Stimulated activated CD8-positive, alpha-beta memory T cell treated with anti-CD3 and anti-CD28 coated beads, Interleukin-12 subunit alpha, Interleukin-12 subunit beta, amount 100 ng/mL, for 24 hours (primary cell): ENCODE data around the gene LDLRAD4.

Experiments
- DNase-seq: peaks from one replicate; pipeline ENCODE4 v3.0.0-alpha.2; 2020; ENCODE audit errors: extremely low read depth

The LDLRAD4 gene

DNA sequence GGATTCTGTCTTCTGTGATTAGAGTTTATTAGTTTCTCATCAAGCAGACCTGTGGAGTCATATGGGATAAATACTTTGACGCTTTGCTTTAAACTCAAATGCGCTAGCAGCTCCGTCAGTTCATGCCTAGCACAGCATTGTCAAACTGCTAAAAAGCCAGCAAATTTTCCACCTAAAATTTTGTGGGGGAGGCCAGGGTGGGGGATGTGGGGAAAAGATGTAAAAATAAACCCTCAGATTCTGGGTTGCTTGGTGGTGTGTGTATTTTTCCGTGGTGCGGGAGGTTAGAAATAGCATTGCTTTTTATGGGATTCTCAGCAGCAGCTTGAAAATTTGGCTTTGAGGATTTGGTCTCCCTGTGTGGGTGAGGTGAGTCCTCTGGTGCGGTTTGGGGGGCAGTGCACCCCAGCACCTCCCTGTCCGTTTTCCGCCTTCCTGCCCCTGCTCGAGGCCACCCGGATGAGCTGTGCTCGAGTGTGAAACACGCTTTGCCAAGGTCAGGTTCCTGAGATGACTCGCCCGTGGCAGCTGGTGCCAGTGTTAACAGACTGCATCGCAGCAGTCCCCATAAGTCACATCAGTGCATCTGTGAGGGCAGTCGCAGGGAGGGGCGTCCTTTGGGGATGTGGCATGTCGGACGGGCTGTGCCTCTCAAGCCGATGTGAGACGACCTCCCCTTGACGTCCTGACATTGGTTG lies 65.9 kb downstream of the LDLRAD4 start:
- DNase-seq = no peak

DNA sequence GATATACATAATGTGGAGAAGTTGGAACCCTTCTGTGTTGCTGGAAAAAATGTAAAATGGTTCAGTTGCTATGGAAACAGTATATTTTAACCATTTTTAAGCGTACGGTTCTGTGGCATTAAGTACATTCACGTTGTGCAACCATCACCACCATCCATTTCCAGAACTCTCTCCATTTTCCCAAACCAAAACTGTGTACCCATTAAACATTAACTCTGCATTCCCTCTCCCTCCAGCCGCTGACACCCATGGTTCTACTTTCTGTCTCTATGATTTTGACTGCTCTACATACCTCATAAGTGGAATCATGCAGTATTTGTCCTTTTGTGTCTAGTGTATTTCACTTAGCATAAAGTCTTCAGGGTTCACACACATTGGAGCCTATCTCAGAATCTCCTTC lies 67.3 kb downstream of the LDLRAD4 start:
- DNase-seq = no peak

DNA sequence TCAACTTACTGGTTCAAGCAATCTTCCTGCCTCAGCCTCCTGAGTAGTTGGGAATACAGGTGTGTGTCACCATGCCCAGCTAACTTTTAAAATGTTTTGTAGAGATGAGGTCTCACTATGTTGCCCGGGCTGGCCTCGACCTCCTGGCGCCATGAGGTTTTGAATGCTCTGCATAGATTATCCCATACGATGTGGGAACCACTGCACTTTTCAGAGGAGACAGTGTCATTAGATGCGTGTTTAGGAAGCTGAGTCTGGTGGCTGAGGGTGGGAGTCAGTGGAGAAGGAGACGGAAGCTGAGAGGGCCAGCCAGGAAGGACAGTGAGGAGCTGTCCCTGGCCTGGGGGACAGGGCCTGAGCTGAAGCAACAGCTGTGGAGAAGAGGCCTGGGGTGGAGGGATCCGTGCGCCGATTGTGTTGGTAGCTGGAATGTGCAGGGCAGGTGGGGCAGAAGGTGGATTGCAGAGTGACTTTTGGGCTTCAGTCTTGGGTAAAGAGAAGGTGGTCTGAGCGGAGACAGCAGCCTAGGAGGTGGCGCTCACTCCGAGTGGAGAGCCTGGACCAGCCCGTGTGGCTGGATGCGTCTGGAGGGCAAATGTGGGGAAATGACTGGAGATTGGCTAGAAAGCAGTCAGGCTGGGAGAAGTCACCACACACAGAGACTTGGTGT lies 68.0 kb downstream of the LDLRAD4 start:
- no peak for DNase-seq

DNA sequence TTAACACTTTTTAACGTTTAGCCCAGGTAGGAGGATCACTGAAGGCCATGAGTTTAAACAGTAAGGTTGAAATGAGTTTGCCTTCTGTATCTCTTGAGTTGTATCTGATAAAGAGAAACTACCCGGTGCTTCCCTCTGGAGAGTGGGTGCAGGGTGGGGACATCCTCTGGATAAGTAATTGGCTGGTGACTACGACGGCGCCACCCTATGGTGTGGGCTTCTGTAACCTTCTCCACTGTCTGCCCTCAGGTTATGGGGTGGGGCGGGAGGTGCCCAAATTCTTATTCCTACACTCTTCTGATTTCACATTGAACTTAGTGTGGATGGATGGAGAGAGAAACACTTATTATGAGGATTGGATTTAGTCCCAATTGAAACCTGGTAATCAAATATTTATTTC lies 68.8 kb downstream of the LDLRAD4 start:
- no peak for DNase-seq

DNA sequence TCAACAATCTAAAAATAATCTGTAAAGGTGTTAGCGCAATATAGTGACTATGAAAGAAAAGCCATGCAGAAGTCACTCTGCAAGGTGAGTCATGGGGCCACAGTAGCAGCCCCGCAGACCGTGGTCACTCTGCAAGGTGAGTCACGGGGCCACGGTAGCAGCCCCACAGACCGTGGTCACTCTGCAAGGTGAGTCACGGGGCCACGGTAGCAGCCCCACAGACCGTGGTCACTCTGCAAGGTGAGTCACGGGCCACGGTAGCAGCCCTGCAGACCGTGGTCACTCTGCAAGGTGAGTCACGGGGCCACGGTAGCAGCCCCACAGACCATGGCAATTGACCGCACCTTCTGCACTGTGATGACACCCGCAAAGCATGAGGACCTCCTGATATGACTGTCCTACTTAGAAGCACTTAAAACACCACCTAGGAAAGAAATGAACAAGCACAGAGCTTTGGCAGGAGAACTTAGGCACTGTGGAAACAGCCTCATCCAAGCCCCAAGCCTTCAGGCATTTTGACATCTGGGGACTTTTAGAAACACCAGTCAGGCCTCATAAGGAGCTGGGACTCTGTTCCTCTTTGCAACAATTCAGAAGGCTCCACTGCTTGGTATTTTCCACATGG lies 70.1 kb downstream of the LDLRAD4 start:
- no peak for DNase-seq

DNA sequence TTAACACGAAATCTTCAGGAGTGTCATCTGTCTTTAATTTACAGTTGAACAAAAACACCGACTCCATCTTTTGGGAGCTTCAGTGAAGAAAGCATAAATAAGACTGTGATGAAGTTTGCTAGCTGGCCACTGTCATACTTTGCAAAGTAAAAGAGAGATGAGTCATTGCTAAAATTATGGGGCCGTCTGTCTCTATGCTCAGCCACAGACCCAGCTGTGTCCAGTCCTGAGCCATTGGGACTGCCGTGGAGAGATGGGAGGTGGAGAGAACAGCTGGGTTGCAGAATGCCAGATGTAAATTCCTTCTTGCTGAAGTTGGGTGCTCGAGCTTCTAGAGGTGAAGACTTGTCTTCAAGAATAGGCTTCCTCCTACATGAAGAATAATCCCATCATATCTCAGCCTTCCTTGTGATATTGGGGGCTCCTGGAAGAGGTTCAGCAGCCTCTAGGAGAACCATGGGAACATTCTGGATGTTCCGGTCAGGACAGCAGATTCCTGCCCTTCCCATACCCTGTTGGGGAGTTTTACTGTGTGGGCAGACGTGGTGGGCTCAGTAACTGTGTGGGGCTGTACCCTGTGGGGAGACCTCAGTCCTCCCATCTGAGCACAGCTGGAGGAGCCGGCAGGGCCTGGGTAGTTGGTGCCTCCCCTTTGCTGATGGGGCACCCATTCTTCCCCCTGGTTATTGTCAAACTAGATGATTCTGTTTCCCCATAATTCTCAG lies 71.1 kb downstream of the LDLRAD4 start:
- no peak for DNase-seq

DNA sequence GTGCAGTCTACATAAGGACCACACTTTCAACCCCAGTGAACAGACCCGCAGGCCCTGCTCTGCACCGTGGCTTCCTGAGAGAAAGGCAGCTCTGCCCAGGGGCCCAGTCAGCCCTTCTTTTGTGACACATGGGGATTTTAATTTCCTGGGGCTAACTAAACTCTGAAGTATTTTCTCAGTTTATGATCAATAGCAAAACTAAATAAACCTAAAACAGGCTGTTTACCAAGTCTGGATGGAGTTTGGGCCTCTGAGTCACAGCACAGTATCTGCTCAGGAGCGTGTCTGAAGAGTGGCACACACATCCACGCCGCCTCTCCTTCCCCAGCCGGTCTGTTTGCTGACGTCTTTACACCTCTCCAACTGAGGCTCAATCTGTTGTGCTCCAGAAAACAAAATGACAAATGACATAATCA lies 72.3 kb downstream of the LDLRAD4 start:
- no peak for DNase-seq

DNA sequence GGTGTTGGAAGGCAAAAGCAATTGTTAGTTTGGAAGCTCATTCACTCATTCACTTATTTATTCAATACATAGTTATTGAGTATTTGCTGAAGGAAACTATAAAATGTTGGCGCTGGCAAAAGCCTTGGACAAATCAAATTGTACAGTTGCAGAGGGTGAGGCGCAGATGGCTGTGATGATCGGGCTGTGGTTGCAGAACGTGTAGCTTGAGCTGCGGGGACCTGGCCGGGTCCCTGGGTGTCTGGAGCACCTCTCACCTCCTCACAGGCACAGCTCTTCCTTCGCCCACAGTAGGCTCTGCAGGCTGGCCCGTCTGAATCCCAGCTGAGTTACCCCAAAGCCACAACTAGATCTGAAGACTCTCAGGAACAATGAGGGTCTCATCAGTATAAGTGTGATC lies 72.7 kb downstream of the LDLRAD4 start:
- DNase-seq = no peak

DNA sequence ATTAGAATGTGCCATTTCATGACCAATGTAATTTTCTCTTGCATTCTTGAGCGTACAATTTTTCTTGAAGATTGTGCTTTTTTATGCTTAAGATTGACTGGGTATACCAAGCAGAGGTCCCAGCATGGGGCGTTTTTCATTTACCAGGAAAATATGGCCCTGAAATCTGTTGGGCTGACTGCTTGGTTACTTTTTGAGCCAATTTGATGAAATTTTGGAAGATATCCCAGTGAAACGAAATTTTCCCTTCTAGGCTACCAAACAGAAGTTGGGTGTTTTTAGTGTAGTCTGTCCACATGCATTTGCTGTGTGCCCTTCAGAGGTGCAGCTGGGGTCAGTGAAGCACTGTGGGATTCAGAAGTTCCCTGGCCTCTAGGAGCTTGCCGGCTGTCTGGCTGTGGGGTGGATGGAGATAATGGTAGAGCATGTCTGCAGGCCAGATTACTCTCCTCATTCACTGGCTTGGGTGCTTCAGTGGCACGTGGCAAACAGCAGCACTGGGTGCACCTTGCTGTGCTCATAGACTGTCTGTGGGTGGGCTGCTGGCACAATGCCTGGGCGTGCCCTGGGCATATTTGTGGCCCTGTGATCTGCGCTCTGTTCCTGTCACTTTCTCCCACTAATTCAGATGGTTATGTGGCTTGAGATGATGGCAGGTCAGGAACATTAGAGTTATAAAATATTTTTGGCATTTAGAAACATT lies 73.3 kb downstream of the LDLRAD4 start:
- no peak for DNase-seq

DNA sequence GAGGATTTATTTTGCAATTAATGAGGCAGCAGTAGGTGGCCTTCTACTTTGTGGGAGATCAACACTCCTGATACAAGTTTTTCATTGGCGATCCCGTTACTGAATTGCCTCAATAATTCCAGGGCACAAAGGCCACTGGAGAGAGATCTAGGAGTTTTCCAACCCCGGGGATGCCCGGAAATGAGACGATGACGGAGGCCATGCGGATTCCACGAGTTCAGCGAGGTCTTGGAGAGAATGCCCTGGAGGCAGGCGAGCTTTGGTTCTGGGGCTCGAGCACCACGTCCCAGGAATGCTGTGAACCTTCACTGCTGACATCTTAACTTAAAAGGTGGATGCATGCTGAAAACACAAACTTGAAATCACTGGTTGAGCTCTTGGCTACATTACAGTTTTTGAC lies 74.2 kb downstream of the LDLRAD4 start:
- no peak for DNase-seq

DNA sequence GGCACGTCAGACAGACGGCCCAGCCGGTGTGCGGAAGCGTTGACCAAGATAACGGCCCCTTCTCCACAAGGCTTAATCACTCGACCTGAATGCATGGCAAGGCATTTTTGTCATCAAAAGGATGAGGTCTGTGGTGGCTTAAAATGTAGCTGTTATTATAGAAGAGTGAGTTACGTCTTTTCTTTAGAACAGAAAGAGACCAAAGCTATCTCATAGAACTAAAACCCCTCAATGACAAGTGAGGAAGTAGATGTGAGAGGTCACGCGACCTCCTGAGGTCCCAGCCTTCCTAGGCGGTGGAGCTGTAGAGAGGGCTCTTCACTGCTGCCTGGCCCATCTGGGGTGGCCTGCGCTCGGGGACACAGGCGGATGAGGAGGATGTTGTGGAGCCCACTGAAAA lies 75.7 kb downstream of the LDLRAD4 start:
- no peak for DNase-seq

DNA sequence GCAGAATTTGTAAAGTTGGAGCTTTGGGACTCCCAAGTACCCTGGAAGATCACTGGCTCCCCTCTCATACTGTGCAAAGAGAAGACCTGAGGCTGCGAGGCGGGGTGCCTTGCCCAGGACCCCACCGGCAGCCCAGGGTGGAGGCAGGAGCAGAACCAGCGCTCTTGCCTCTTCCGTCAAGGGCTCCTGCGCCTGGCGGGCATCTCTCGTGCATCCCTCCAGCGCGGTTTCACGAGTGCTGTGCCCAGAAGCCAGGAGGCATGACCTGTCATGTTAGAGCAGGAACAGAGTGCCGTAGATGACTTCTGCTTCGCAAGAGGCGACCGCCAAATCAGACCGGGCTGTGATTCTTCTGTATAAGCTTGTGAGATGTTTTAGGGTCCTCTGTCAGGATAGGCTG lies 77.3 kb downstream of the LDLRAD4 start:
- no peak for DNase-seq

DNA sequence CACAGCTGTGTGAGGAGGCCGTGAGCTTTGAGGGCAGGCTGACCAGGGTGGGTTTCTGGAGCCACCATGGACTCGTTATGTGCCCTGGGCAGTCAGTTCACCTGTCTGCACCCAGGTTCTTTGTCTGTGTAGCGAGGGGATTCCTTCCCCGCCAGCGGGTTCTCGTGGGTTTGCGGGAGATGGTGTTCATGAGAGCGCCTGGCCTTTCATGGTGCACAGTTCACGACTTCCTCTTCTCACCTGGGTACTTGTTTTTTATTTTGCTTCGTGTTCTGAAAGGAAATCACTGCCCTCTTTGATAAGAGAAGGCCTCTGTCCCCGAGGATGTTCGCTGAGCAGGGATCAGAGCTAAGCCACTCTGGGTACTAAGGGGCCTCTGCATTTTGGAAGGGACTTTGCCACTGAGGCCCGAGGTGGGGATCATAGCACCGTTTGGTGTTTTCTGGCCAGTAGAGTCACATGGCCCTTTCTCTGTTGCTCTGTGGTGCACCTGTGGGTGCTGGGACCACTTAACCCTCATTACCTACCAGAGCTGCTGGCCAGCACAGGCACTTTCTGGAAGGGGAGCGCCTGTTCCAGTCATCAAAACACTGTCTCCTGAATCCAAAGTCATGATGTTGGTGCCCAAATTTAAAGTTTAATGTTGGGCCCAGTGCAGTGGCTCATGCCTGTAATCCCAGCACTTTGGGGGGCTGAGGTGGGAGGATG lies 78.5 kb downstream of the LDLRAD4 start:
- no peak for DNase-seq

DNA sequence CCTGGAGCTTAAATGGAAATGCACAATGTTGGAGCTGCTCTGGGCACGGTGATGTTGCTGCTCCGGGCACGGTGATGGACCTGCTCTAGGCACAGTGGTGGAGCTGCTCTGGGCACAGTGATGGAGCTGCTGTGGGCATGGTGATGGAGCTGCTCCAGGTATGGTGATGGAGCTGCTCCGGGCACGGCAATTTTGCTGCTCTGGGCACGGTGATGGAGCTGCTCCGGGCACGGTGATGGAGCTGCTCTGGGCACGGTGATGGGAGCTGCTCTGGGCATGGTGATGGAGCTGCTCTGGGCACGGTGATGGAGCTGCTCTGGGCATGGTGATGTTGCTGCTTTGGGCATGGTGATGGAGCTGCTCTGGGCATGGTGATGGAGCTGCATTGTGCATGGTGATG lies 79.7 kb downstream of the LDLRAD4 start:
- DNase-seq = no peak

DNA sequence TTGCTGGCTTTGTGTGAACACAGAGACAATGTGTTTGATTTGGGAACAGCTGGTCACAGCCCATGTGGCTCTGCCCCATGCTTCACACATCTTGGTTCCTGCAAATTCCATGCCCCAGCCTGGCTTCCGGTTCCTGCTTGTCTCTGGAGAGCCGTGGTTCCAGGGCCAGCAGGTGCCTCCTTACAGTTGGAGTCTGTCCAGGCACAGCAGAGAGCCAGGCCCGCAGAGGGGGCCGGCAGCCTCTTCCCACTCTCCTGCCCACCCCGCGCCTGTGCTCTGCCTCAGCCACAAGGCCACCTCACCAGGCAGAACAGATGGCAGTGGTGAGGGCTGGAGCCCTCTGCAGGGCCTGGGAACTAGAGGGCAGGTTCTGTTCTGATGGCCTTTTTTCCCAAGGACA lies 81.5 kb downstream of the LDLRAD4 start:
- no peak for DNase-seq

DNA sequence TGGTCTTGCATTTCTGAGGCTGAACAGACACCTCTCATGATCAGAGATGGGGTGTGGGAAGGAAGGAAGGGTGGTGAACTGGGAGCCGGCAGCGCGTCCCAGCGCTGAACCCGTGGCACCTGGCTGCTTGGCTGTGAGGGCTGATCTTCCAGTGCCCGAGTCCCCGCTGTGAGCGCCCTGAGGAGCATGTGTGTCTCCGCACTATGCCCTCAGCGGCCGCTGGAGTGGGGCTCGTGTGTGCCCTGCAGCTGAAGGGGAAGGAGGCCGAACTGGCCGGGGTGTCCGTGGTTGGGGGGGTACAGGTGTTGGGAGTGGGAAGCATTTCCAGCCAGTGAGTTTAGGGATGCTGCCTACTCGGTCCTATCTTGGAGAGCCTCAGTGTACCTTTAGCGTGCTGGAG lies 82.2 kb downstream of the LDLRAD4 start:
- DNase-seq = no peak

DNA sequence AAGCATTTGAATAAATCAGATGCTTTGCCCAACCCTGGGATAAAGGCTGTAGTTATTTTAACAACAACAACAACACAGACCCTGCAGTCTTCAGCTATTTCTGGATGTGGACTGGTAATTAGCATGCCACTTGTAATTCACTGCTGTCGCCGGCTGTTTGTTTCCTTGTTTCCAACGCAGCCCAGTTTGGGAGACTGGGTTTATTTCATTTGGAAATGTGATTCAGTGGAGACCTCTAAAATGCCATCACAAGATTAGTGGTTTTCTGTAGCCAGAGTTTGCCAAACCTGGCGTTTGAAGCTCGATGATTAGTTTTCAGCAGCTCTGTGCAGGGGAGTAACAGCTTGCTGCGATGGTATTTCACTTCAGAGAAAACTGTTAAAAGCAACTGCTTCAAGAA lies 83.5 kb downstream of the LDLRAD4 start:
- no peak for DNase-seq

DNA sequence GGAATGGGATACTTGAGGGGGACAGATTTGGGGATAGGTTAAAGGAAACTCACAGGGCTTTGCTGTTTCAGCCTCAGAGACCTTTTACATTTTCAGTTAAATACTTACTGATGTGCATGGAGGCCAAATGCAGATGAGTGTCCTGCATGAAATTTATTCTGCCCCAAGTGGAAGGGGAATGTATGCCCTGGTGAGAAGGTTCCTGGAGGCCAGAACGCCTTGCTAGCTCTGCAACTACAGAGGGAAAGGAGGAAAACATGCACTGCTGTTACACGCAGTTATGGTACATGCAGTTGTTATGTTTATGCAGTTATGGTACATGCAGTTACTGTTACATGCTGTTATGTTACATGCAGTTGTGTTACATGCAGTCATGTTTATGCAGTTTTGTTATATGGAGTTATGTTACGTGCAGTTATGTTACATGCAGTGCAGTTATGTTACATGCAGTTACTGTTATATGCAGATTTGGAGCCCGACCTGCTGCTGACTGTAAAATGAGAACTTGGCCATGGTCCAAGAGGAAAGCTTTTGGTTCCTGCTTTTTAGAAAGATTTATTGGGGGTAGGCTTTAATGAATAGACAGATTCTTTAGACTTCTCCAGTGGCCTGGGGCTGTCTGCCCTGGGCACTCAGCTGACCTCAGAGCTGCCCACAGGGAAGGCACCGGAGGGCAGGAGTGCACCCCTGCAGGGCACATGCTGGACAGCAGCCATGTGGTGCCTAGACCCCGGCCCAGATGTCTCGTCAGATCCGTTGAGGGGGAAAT lies 84.1 kb downstream of the LDLRAD4 start:
- no peak for DNase-seq

DNA sequence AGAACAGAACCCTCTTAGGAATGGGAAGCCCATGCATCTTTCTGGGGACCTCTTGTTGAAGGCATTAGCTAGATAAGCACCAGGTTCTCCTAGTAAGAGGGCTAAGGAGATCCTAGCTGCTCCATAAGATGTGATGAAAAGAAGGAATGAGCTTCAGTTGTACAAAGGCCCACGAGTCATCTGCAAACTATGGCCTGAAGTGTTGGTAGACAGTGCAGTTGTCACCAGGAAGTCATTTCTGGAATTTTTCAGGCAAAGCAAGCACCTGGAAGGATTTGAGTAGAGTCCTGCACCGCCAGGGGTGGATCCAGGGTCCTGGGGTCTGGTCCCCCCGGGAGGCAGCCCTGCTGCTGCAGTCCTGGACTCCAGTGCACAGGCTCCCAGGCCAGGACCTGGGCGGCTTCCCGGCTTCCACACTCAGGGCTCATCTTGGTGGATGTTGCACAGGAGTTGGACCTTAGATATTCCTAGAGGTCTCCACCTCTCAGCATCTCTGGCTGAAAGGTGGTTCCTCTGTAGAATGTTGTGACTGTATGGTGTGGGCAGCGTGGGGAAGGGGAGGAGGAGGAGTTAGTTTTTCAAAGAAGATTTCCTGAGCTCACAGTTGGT lies 85.3 kb downstream of the LDLRAD4 start:
- no peak for DNase-seq

DNA sequence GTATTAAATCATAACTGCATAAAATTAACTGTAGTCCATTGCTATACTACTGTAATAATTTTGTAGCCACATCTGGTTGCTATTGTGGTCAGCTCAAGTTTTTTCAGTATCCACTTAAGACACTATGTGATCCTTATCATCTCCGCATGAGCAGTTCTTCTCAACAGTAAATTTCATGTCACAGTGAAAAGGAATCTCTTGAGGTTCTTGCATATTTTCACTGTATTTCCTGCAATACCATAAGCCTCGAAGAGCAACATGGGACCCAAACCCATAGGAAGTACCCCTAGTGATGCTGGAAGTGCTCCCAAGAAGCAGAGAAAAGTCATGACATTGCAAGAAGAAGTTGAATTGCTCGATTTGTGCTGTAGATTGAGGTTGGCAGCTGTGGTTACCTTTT lies 86.7 kb downstream of the LDLRAD4 start:
- DNase-seq = no peak
